ENCODE results near the gene CCR4.

- no peak for TF ChIP-seq CTCF (IDR thresholded peaks at IDR 0.05)
- no peak for TF ChIP-seq POLR2A (IDR thresholded peaks at IDR 0.05)
Observed at GRCh38 chr3:32994045-32994444, 42.6 kb downstream of the CCR4 start.

Measured in thyroid gland (tissue), 4 donors.